GF-D8 (cell line): Measurements from ENCODE around the gene IL17F.
"Not testable (repeated sequence)": the region's sequence is repeated elsewhere in the genome, so short reads cannot be mapped to it uniquely, and the experiment has no call there.

ENCODE experiments used
- DNase-seq: peaks from one replicate; lab custom pipeline; 2025; lab: John Stamatoyannopoulos, UW

IL17F gene

GRCh38 chr6:52245425-52245824 is 1.1 kb upstream of the IL17F start:
- no peak for DNase-seq

GRCh38 chr6:52243282-52243893 is 912 bp downstream of the IL17F start:
- no peak for DNase-seq

- DNase-seq, result no peak
Measured at GRCh38 chr6:52241819-52242218, 2.5 kb downstream of the IL17F start.

GRCh38 chr6:52233975-52234823 is 10.1 kb downstream of the IL17F start:
- DNase-seq, result no peak

- no peak for DNase-seq
Measured at GRCh38 chr6:52233005-52233404, 11.3 kb downstream of the IL17F start.

GRCh38 chr6:52231406-52232127 is 12.7 kb downstream of the IL17F start:
- no peak for DNase-seq

- no peak for DNase-seq
Measured at GRCh38 chr6:52230685-52231084, 13.6 kb downstream of the IL17F start.

GRCh38 chr6:52227495-52227894 is 16.8 kb downstream of the IL17F start:
- no peak for DNase-seq

- DNase-seq, result no peak
Measured at GRCh38 chr6:52221302-52221701, 23.0 kb downstream of the IL17F start.

- DNase-seq, result no peak
Measured at GRCh38 chr6:52217761-52218160, 26.5 kb downstream of the IL17F start.

GRCh38 chr6:52216932-52217575 is 27.2 kb downstream of the IL17F start:
- no peak for DNase-seq

GRCh38 chr6:52215787-52216186 is 28.5 kb downstream of the IL17F start:
- DNase-seq, result no peak

GRCh38 chr6:52213127-52213526 is 31.2 kb downstream of the IL17F start:
- DNase-seq, result no peak

- DNase-seq, result no peak
Measured at GRCh38 chr6:52210227-52210626, 34.1 kb downstream of the IL17F start.

GRCh38 chr6:52209770-52210169 is 34.5 kb downstream of the IL17F start:
- DNase-seq, result no peak

- DNase-seq, result no peak
Measured at GRCh38 chr6:52208612-52209011, 35.7 kb downstream of the IL17F start.

- no peak for DNase-seq
Measured at GRCh38 chr6:52207066-52207465, 37.2 kb downstream of the IL17F start.

GRCh38 chr6:52201493-52201892 is 42.8 kb downstream of the IL17F start:
- DNase-seq, result no peak

- no peak for DNase-seq
Measured at GRCh38 chr6:52201046-52201445, 43.3 kb downstream of the IL17F start.

GRCh38 chr6:52200088-52200487 is 44.2 kb downstream of the IL17F start:
- DNase-seq, result not testable (repeated sequence)

- no peak for DNase-seq
Measured at GRCh38 chr6:52195886-52196285, 48.4 kb downstream of the IL17F start.

GRCh38 chr6:52191824-52192223 is 52.5 kb downstream of the IL17F start:
- DNase-seq, result no peak
